Endothelial cell (in vitro differentiated cells): ENCODE results near the gene FNDC4. TPM values are rescaled to one million over a fixed set of nuclear protein-coding genes. Genes with fewer than 3 reads are reported as not detected.

Experiments
- DNase-seq: peaks from one replicate; pipeline ENCODE4 v3.0.0; 2021; ENCODE audit warnings: low spot score
- H3K27ac Mint-ChIP-seq: one replicate; pipeline ENCODE4 v1.8.0; 2021; ENCODE audit warnings: mixed read lengths, inconsistent platforms; ENCODE audit not compliant: unreplicated experiment
- H3K27me3 Mint-ChIP-seq: one replicate; pipeline ENCODE4 v1.8.0; 2021; ENCODE audit warnings: mild to moderate bottlenecking, moderate library complexity, mixed read lengths, inconsistent platforms; ENCODE audit not compliant: unreplicated experiment
- H3K36me3 Mint-ChIP-seq: one replicate; pipeline ENCODE4 v1.8.0; 2021; ENCODE audit warnings: mild to moderate bottlenecking, low read depth, mixed read lengths, inconsistent platforms; ENCODE audit not compliant: unreplicated experiment
- H3K4me1 Mint-ChIP-seq: one replicate; pipeline ENCODE4 v1.8.0; 2021; ENCODE audit warnings: mild to moderate bottlenecking, mixed read lengths, inconsistent platforms; ENCODE audit not compliant: unreplicated experiment
- H3K4me3 Mint-ChIP-seq: one replicate; pipeline ENCODE4 v1.8.0; 2021; ENCODE audit warnings: mild to moderate bottlenecking, mixed read lengths, inconsistent platforms; ENCODE audit not compliant: unreplicated experiment
- H3K9me3 Mint-ChIP-seq: one replicate; pipeline ENCODE4 v1.8.0; 2021; ENCODE audit warnings: mixed read lengths, inconsistent platforms; ENCODE audit not compliant: unreplicated experiment
- total RNA-seq: library from RNA; stranded (reverse); fragmentation: NEBNext Ultra II Directional; extraction: Animal tissue kit (Norgen Biotek cat#: 25700); gene quantifications from one replicate; pipeline ENCODE4 v1.2.1, GENCODE V29; 2021; ENCODE audit not compliant: unreplicated experiment
- TF ChIP-seq, protein P1 (sequence below): fragments of 200-600 bp; sonication (generic); IDR thresholded peaks from one replicate; pipeline ENCODE4 v1.5.0; 2021; ENCODE audit warnings: antibody characterized with exemption; ENCODE audit not compliant: unreplicated experiment

The FNDC4 gene
- total RNA-seq, 1 donor from 2014 or later: 26.4 TPM

DNA sequence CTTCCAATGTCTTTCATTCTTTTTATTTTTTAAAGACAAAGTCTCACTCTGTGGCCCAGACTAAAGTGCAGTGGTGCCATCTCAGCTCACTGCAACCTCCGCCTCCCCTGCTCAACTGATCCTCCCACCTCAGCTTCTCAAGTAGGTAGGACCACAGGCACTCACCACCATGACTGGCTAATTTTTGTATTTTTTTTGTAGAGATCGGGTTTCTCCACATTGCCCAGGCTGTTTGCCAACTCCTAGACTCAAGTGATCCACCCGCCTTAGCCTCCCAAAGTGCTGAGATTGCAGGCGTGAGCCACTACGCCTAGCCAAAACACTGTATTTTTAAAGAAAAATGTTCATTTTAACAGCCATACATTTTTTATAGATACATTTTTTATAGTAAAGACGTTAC, 14.3 kb upstream of the FNDC4 start:
- DNase-seq: no peak
- Mint-ChIP-seq H3K27ac (no peak overlapping the region), H3K4me1 (no peaks in the 10 kb centered on the region), H3K36me3 (no peaks in the 10 kb centered on the region), H3K27me3 (peaks cover 7% of the 10 kb centered on the region), H3K9me3 (no peaks in the 10 kb centered on the region), H3K4me3 (no peak overlapping the region)
- TF ChIP-seq, protein P1, sequence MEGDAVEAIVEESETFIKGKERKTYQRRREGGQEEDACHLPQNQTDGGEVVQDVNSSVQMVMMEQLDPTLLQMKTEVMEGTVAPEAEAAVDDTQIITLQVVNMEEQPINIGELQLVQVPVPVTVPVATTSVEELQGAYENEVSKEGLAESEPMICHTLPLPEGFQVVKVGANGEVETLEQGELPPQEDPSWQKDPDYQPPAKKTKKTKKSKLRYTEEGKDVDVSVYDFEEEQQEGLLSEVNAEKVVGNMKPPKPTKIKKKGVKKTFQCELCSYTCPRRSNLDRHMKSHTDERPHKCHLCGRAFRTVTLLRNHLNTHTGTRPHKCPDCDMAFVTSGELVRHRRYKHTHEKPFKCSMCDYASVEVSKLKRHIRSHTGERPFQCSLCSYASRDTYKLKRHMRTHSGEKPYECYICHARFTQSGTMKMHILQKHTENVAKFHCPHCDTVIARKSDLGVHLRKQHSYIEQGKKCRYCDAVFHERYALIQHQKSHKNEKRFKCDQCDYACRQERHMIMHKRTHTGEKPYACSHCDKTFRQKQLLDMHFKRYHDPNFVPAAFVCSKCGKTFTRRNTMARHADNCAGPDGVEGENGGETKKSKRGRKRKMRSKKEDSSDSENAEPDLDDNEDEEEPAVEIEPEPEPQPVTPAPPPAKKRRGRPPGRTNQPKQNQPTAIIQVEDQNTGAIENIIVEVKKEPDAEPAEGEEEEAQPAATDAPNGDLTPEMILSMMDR: no peak

DNA sequence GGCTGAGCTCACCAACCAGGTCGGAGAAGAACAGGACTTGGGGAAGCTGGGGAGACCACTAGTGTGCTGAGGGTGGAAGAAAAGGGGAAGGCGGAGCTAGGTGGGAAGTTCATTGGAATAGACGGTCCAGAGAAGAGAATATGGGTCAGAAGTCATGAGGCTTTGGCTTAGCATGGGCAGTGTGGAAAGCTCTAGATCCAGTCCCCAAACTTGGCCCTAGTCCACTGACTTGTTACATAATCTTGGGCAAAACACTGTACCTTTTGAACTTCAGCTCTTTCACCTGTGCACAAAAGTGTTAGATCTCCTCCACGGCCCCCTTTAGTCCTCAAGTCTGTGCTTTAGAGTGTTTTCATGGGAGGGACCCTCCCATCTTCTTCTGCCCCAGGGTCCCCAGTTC, 12.3 kb upstream of the FNDC4 start:
- DNase-seq: no peak
- H3K27ac Mint-ChIP-seq: no peak overlapping the region
- H3K27me3 Mint-ChIP-seq: peaks cover 7% of the 10 kb centered on the region
- TF ChIP-seq, protein P1: no peak
- no peaks in the 10 kb centered on the region for H3K9me3 Mint-ChIP-seq
- peak overlapping the region; percentile 9 for H3K4me3 Mint-ChIP-seq
- H3K4me1 Mint-ChIP-seq: no peaks in the 10 kb centered on the region
- no peaks in the 10 kb centered on the region for H3K36me3 Mint-ChIP-seq

DNA sequence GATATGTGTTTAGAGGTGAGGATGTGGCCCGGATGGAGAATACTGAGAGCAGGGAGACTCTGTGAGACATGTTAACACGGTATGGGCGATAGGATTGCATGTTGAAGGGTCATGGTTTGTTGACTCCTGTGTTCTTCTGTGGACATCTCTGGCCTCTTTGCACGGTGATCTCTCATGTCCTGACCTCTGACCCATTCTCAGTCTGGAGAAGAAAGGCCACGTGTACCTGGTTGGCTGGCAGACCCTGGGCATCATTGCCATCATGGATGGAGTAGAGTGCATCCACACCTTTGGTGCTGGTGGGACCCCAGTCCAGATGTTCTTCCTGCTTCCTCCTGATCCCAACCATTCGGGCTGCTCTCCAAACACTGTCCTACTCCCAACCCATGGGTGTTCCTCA, 11.6 kb upstream of the FNDC4 start:
- Mint-ChIP-seq H3K9me3 (no peaks in the 10 kb centered on the region), H3K36me3 (no peaks in the 10 kb centered on the region), H3K27ac (no peak overlapping the region), H3K4me1 (no peaks in the 10 kb centered on the region), H3K27me3 (peaks cover 7% of the 10 kb centered on the region), H3K4me3 (peak overlapping the region; percentile 9)
- no peak for DNase-seq
- TF ChIP-seq, protein P1: no peak

DNA sequence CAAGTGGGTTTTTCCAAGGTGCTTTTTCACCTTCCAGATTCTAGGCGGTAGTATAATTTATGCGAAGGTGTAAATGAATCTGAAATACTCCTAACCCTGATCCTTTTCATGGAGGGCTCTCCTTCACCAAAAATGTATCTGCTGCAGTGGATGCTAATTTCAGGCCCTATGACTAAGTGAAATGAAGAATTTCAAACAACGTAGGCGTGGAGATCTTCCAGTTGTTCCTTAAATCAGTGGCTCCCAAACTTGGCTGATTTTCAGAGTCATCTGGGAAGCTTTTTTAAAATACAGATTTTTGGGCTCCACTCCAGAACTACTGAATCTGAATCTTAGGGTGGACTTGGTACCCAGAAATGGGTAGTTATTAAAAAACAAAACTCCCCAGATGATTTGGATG, 7.1 kb upstream of the FNDC4 start:
- Mint-ChIP-seq H3K36me3 (no peaks in the 10 kb centered on the region), H3K27ac (no peak overlapping the region), H3K4me3 (no peak overlapping the region), H3K4me1 (peaks cover 3% of the 10 kb centered on the region), H3K9me3 (no peaks in the 10 kb centered on the region), H3K27me3 (peaks cover 10% of the 10 kb centered on the region)
- TF ChIP-seq, protein P1: no peak
- no peak for DNase-seq

DNA sequence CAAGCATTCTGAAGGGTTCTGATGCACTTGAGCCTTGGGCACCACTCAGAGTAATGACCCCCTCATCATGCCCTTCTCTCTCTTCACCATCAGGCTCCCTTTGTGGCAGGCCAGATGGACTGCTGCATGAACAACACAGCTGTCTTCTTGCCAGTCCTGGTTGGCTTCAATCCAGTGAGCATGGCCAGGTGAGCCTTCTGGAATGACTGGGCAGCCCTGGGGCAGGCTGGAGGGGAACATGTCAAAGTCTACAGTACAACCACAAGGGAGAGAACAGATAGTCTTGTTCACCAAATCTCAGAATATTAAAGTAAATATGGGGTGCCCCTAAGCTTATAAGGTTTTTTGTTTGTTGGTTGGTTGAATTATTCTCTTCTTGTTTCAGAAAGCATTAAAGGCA, 6.0 kb upstream of the FNDC4 start:
- Mint-ChIP-seq H3K36me3 (no peaks in the 10 kb centered on the region), H3K27ac (no peak overlapping the region), H3K27me3 (peaks cover 4% of the 10 kb centered on the region), H3K9me3 (no peaks in the 10 kb centered on the region), H3K4me3 (no peak overlapping the region), H3K4me1 (peaks cover 3% of the 10 kb centered on the region)
- TF ChIP-seq, protein P1: no peak
- DNase-seq: no peak
